HuH-7 (cell line): ENCODE data around the gene ARHGAP35.
A peak's percentile ranks its signal among the peaks of the same experiment; 100 is the strongest.
"Not testable (repeated sequence)": the region's sequence is repeated elsewhere in the genome, so short reads cannot be mapped to it uniquely, and the experiment has no call there.

Experiments
- DNase-seq: peaks from one replicate; pipeline ENCODE4 v3.0.0; 2011; ENCODE audit warnings: low spot score

The ARHGAP35 gene

DNA sequence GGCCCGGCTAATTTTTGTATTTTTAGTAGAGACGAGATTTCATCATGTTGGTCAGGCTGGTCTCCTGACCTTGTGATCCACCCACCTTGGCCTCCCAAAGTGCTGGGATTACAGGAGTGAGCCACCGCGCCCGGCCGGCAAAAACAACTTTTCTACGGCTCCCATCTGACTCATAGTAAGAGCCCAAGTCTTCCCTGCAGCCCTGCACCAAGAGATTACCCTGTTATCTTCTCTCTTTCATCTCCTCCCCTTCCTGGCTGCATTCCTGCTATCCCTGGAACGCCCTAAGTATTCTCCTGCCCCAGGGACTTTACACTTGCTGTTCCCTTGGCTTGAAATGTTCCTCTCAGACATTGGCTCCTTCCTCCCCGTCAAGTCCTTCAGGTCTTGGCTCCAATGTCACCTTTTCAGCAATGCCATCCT lies 16.7 kb upstream of the ARHGAP35 start:
- DNase-seq: no peak

DNA sequence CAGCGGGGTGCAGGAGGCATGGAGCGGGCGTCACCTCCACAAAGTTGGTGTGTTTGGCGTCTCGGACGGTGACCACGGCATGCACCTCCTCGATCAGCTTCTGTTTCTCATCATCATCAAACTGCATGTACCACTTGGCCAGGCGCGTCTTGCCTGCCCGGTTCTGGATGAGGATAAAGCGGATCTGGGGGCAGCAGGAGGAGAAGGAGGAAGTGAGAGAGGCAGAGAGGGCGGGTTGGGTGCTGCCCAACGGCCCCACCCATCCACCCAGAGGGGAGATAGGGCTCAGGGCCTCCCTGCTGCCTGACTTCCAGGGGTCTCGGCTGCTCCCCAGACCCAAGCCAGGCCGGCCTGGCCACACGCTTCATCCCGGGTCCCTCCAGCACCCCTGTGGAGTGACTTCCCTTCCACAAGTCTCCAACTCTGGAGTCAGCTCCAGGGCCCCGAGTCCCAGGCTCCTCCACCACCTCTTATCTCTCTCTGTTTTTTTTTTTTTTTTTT lies 14.8 kb upstream of the ARHGAP35 start:
- DNase-seq: no peak

DNA sequence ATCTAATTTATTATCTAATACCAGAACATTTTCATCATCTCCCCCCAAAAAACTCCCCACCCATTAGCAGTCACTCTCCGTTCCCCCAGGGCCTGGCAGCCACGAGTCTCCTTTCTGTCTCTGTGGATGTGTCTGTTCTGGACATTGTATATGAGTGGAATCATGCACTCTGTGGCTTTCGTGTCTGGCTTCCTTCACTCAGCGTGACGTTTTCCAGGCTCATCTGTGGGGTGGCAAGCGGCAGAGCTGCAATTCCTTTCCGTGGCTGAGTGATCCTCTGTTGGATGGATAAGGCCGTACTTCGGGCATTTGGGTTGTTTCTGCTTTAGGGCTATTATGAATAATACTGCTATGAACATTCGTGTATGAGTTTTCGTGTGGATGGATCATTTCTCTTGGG lies 13.3 kb upstream of the ARHGAP35 start:
- DNase-seq: no peak

DNA sequence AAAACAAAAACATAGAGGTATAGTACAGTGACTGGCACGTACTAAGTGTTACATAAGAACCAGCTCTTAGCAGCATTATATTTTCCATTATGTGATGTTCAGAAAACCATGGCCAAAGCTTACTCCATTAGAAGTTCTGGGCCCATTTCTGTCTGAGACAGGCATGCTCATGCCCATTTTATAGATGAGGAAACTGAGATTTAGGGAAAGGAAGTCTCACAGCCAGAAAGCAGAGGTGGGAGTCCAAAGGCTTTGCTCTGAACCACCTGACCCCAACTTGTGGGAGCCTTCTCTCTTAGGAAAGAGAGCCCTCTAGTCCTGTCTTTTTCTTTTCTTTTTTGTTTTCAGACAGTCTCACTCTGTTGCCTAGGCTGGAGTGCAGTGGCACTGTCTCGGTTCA lies 12.4 kb upstream of the ARHGAP35 start:
- no peak for DNase-seq

DNA sequence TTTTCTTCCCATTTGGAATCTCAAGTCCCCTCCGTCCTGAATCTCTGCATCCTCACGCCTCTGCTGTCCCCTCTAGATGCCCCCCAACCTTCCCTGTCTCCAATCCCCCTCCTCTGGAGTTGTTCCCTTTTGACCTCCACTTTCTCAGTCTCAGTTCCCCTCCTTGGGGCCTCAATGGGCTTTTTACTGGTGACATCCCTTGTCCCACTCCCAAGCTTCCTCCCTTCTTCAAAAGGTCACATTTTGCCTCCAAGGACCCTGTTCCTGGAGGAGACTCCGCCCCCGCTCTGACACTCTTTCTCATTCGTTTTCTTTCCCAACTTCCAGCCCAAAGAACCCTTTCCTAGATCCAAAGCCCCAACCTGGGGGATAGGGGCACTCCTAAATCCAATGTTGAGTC lies 11.2 kb upstream of the ARHGAP35 start:
- DNase-seq: no peak

DNA sequence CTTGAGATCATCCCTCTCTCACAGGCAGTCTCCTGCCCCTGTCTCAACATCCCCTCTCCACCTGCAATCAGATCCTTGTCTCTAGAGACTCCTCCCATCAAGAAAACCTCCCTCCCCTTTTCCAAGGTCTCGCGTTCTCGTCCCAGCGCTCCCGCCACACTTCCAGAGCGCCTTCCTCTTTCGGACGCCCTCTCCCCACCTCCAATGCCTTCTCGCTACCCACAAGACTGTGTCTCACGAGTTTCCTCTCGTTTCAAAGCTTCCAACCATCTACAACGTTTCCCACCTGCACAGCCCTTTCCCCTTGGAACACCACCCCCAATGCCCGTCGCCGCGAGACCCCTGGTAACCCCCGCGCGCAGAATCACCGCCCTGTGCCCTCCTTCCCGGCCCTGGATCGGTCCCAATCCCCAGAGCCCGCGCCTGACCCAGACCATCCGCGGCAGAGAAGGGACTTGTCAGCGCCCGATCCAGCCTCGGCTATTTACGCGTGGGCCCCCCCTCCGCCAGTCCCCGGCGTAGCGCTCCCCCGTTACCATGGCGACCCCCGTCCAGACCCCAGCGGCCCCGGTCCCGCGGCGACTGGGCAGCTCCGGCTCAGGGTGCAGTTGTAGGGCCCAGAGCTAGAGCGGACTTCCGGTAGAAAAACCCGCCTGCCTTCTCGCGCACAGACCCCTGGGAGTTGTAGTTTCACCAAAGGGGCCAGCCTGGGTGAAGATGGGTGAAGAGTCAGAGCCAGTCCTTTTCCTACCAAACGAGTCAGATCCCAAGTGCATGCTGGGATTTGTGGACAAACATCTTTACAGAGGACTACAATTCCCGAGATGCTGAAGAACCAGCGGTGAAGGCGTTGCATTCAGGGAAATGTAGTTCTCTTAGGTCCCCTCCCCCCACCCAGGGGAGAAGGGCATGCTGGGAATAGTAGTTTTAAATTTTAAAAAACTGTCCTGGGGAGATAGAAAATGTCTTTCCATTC lies 10.3 kb upstream of the ARHGAP35 start, which contains the start of gene AP2S1:
TSS of gene AP2S1 (minus strand) at position 619 of the 976 bp plus-strand sequence. CDS start at position 539, 80 bp downstream.
- DNase-seq: peak; percentile 90

DNA sequence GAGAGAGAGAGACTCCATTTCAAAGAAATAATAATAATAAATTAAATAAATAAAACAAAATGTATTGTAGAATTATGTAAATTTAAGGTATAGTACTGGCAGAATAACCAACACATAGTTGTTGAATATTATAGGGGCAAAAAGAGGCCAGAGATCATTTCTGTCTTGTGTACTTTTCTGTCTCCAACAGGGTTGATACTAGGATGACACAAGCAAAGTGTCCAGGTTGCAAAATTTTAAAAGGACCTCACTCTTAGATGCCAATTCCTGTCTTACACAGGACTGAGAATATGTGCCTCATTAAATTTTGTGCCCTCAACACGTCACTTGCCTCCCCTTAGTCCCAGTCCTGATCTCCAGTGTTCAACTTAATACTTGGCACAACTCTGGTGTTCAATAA lies 8.0 kb upstream of the ARHGAP35 start:
- DNase-seq: no peak

DNA sequence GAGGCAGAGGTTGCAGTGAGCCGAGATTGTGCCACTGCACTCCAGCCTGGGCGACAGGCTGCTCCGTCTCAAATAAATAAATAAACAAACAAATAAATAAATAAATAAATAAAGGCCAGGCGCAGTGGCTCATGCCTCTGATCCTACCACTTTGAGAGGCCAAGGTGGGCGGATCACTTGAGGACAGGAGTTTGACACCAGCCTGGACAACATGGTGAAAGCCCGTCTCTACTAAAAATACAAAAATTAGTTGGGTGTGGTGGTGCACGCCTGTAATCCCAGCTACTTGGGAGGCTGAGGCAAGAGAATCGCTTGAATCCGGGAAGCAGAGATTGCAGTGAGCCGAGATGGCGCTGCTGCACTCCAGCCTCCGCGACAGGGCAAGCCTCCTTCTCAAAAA lies 6.1 kb upstream of the ARHGAP35 start:
- not testable (repeated sequence) for DNase-seq

DNA sequence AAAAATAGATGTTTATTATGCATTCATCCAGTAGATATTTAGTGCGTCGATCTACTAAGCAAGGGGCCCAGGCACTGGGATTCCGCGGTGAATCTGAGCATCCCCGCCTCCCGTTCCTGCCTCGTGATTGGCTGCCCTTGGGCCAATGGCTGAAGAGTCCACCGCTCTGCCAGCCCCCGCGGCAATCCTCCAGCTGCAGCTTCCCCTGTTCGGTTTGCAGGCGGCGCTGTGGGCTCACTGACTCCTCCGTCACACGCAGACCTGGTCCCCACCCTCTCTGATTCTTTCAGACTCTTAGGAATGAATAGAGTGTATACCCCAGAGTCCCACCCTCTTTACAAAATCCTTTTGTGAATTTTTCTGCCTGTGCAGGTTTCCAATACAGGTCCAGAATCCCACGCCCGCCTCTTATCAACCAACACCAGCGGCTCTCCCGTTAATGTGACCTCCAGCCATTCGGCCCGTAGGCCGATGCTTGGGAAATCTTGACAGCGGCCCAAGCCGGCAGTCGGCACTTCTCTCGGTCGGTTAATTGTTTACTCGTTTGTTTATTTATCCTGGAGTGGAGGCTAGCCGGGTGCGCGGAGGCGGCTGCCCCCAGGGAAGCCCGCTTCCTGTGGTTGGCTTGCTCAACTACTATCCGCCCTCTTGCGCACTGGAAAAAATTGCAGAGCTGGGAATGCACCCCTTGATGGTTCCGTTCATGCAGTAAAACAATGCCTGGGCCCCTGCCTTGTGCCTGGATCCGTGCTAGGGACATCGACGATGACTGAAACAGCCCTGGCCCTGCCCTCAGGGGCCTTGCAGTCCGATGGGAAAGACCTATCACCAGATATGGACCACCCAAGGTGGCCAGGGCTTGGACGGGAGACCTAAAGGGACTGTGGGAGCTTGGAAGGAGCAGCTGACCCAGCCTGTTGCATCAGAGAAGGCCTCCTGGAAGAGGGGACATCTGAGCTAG lies 4.5 kb upstream of the ARHGAP35 start:
- peak; percentile 95 for DNase-seq

DNA sequence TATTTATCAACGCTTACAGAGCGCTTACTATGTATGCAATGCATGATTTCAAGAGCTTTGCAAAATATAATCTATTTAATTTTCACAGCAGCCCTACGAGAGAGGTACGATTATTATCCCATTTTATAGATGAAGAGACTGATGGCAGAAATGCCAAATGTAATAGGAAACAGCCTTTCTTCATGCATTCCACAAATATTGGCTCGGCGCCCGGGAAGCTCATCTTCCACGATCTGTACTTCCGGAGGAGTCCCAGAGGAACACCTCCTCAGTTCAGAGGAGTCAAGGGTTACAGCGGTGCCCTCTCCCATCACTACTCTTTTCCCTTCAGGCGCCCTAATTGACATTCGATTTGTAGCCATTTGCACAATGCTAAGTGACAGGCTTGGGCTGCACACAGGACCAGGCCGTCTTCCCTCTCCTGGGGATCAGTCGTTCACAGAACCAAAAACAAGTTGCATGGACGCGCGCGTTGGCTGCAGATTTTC lies 1.1 kb upstream of the ARHGAP35 start:
- DNase-seq: no peak

DNA sequence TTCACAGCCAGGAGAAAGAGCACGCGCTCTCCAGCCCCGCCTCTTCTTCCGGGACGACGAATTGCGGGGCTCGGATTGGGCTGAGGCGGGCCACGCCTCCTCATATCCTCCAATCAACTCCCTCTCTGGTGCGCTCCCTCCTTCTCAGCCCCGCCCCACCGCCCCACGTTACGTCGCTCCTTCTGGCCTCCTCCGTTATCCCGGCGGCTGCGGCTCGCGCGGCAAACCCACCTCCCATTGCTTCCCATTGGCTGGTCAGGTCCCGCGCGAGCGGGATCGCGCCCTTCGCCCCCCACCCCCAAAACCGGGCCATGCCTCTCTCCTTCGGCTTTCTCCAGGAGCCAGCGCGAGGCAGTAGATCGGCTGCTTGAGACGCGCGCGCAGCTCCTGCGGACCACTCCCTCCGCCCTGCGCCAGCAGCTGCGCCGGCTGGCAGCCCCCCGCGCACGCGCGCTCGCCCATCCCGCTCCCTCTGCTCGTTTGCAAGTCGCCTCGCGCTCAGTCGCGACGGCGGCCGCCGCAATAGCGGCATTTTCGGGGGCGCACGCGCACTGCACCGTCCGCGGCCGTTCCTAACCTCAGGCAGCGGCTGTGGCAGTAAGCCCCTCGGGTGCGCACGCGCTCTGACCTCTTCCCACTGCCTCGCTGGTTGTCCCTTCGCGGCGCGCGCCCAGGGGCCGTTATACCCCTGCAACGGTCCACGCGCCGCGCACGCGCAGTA lies 512 bp upstream of the ARHGAP35 start:
- DNase-seq: peak; percentile 87

DNA sequence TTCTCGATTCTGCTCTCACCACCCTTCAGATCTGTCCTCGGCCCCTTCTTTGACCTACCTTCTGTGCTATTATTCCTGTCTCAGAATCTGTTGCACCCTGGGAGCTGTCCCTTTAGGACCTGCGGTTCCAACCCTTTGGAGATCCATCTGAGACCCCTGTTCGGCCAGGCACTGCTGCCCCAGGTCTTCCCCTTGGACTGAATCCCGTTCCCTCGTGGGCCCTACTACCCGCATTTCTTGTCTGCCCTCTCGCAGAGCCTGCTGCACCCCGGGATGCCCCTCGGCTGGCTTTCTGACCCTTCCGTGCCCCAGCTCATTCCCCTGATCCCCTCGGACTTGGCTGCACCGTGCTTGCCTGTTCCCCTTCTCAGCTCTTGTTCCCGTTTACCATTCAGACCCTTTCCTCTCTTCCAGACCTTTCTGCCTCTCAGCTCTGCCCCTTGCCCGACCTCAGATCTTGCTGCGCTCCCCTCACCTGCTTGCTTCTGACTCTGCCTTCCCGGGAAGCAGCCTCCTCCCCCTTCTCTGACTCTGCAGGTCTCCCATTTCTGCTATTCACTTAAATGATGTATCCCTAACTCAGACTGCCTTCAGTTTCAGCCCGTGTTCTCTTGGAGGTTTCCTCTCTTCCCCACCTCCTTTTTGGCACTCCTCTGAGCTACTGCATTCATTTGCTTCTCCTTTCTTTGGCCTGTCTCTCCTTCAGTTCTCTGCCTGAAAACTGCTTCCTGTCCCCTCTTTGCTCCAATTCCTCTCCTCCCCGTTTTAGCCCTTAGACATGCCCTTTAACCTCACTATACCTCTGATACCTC lies 1.1 kb downstream of the ARHGAP35 start:
- DNase-seq: no peak

DNA sequence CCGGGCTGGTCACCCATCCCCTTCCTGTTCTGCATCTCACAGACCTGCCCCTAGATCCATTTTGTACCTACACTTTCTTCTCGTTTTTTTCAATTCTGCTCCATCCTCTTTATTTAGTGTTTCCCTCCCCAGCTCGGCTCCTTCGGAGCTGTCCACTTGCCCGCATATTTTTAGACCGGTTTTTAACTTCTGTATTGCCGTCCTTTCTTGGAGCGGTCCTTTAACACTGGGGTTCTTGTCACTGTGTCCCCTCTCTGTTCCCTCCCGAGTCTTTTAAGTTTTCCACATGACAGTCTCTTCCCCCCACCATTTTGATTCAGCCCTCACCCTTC lies 1.7 kb downstream of the ARHGAP35 start:
- no peak for DNase-seq

DNA sequence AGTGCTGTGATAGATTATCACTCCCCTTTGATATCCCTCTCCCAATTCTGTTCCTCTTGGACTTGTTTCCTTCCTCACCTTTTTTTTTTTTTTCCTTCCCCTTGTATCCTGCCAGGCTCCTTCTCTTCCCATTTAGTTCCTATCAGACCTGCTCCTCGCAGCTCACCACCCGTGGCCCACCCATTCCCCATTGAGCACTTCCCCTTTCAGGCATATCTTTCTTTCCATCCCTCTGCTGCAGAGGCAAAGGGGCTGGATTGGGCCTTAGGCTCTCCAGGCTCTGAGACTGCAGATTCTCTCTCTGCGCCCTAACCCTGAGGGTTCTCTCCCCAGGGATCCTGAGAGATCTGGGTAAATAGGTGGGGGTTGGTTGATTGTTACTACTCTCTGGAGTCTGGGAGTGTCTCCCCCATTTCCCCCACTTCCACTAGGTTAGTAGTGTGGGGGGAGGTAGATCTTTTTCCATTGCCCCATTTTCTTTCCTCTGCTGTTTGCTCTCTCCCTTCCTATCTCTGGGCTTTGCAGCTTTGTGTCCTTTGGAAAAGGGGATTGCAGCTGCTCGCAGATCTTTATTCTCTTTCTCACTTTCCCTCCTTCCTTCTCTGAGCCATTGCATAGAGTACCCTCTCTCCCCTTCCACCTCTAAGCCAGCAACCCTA lies 2.3 kb downstream of the ARHGAP35 start:
- no peak for DNase-seq

DNA sequence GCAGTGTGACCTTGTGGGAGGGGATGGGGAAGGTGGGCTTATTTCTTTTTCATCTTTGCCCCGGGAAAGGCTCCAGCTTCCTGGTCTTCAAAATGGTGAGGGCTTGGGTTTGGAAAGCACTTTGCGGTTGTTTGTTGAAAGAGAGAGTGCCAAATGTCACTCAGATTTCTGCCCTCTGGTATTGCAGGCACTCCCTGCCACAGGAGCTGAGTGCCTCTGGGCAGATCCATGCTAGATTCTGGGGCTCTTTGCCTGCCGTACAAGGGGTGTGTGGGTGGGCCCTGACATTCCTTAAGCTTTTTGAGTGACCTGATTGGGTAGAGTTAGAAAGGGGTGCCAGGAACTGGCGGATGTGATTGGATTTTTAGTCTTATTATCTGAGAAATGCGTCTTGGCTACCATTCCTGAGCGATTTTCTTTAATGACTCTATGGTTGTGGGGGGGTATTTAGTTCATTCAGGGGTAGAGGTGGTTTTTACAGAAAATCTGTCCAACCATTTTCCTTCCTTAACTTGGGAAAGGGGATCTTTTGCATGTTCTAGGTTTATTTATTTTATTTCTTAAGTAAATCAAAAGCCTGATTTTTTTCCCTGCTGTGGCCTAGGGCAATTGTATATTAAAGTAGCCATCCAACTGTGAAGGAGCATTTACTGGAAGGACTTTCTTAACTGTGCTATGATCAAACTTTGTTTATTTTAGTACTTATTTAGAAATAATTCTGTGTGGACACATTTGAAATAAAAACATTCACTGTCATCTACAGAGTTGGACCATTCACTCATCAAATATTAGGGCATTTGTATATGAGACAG lies 3.2 kb downstream of the ARHGAP35 start:
- DNase-seq: no peak

DNA sequence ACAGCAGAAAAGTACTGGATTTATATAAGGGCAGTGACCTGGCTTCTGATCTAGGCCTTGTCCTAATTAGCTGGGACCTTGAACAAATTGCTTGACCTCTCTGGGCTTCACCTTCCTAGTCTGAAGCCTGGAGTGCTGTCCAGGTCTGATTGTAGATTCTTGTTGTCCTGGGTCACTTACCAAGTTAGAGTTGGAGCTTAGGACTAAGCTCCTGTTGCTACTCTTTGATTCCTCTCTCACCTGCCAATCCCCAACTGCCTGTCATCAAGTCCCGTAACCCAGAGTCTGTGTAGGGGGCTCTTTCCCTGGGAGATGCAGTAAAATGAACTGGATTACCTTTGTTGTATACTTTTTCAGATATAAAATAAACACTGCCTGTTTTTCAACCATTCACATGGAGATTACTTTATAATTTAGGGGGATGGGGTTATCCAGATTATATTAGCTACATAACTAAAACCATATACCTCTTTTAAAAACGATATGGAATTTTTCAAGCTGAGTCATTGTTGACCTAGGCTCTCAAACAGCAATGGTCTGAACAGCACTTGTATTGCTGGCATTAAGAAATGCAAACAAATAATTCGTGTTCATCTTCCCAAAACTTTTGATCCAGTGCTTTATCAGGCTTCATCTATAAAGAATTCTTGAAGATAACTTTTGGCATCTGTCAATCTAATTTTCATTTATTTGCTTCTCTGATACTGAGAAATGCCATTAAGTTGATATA lies 5.8 kb downstream of the ARHGAP35 start:
- DNase-seq: no peak

DNA sequence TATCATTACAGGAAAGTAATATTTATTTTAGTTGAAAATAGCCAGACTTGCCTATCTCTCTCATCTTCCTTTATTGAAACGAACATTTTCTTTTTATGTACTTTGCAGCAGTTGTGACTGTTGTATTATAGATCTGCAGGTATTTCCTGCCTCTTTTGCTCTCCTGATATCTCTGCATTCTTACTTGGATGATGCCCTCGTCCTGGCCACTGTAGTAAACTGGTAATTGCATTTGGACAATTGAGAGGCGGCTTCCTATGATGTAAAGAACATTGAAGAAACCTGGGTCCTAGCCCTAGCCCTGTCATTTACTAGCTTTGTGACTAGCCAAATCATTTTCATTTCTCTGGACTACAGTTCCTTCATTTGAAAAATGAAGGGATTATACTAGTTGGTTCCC lies 6.4 kb downstream of the ARHGAP35 start:
- DNase-seq: no peak

DNA sequence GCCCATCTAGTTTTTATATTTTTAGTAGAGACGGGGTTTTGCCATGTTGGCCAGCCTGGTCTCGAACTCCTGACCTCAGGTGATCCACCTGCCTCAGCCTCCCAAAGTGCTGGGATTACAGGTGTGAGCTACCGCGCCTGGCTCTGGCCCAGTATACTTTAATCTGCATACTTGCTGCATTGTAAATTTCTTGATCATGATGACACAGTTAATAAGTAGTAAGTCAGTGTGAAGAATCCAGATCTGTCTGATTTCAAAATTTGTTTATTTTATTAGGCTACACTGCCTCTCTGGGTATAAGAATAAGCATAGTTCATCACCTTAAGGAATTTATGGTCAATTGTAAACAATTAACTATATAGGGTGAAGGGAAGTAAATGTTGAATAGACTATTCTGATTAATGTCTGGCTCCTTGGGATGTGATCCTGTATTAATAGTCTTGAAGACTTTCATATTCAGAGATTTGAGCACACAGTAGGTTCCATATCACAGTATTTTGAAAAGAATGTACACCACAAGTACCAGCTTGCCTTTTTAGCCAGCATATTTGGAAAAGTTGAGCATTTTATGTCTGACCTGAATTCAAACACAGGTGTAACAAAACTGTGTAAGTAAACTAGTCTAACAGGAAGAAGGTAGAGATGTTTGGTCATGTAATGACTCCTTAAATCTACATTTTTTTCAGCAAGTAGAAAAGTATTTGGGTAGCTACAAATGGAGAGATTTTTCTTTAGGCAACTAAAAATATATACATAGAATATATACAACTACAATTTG lies 7.4 kb downstream of the ARHGAP35 start:
- DNase-seq: no peak
